Measurements from ENCODE around the gene ARHGAP26.

DNA sequence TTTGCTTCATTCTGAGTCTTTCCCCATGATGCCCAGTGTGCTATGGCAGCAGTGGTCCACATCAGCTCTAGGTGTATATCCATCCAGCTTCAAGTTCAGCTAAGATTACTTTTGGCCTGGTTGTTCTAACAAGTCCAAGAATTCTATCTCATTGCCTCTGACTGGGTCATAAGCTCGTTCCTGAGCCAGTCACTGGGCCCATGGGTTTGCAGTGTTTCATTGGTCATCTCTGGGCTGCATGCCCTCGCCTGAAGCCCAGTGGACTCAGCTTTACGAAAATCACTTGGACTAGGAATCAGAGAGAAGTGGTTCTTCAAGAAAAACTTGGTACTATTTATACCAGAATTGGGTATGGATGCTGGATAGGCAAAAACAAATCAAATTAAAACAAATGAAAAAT is 16.1 kb upstream of the ARHGAP26 start:
- no peak for TF ChIP-seq CTCF (IDR thresholded peaks at IDR 0.05)
- no peak for TF ChIP-seq EP300 (IDR thresholded peaks at IDR 0.05)
- no peak for TF ChIP-seq POLR2A (IDR thresholded peaks at IDR 0.05)
- TF ChIP-seq POLR2AphosphoS5 (IDR thresholded peaks at IDR 0.05), result no peak
